ENCODE results near the gene RNF10.

GRCh38 chr12:120488057-120488640 is 46.0 kb upstream of the RNF10 start:
- TF ChIP-seq ZNF668 (CRISPR knock-in tag; IDR thresholded peaks at IDR 0.05): no peak
- no peak for TF ChIP-seq BACH1 (tag; IDR thresholded peaks at IDR 0.05)
- no peak for TF ChIP-seq ZNF23 (CRISPR knock-in tag; IDR thresholded peaks at IDR 0.05)
- TF ChIP-seq CBX5 (IDR thresholded peaks at IDR 0.05; ENCODE audit: borderline replicate concordance, low read depth): no peak
- no peak for TF ChIP-seq SP2 (IDR thresholded peaks at IDR 0.05; ENCODE audit: extremely low read depth, low read depth, low read length, poor library complexity, severe bottlenecking)

Data from K562 (cell line).